SK-N-SH (cell line): ENCODE results near the gene CAVIN1. TPM values are rescaled to one million over a fixed set of nuclear protein-coding genes. Genes with fewer than 3 reads are reported as not detected.

Experiments
- CTCF ChIA-PET: fragments of 300-600, 350-600 bp; formaldehyde crosslinking; extraction: SDS; loops from one replicate; lab custom pipeline; 2021; lab: Yijun Ruan, JAX
- POLR2A ChIA-PET: fragments of 350-600 bp; sonication (Branson Sonifier 250); formaldehyde crosslinking; extraction: SDS; loops from one replicate; lab custom pipeline; 2020; ENCODE audit warnings: antibody characterized with exemption, inconsistent platforms; lab: Yijun Ruan, JAX
- DNase-seq: peaks from one replicate; pipeline ENCODE4 v3.0.0; 2012
- H2AFZ ChIP-seq: fragments of 200-600 bp; sonication (generic); 2 replicates; pipeline ENCODE4 v1.8.1; 2016; ENCODE audit warnings: antibody characterized with exemption, mild to moderate bottlenecking, low read depth
- H3F3A ChIP-seq: fragments of 200-600 bp; sonication (generic); replicated peaks from 2 replicates; pipeline ENCODE3; 2016; ENCODE audit warnings: antibody characterized with exemption, mild to moderate bottlenecking; ENCODE audit not compliant: insufficient read depth
- H3K27ac ChIP-seq, 2 experiments: fragments of 200-500 bp in 1 of 2; fragments of 200-600 bp in 1 of 2; sonication (Bioruptor generic) in 1 of 2; sonication (generic), shearing (Covaris generic) in 1 of 2; 2 replicates each; pipeline versions ENCODE4 v1.5.1 to v1.6.1; 2014 to 2016; ENCODE audit warnings: low read depth in 2 of 2, inconsistent platforms in 1 of 2, low read length in 1 of 2, mild to moderate bottlenecking in 1 of 2, mixed read lengths in 1 of 2
- H3K27me3 ChIP-seq: fragments of 200-600 bp; sonication (generic), shearing (Covaris generic); 2 replicates; pipeline ENCODE4 v1.6.1; 2016; ENCODE audit warnings: mixed run types; ENCODE audit not compliant: insufficient read depth
- H3K36me3 ChIP-seq, 2 experiments: fragments of 200-500 bp in 1 of 2; fragments of 200-600 bp in 1 of 2; sonication (Bioruptor generic) in 1 of 2; sonication (generic) in 1 of 2; replicated peaks in 1 of 2; 2 replicates each; pipeline versions ENCODE3 to v1.5.1; 2014 to 2016; ENCODE audit warnings: low read length in 1 of 2, mild to moderate bottlenecking in 1 of 2; ENCODE audit not compliant: insufficient read depth in 2 of 2, control insufficient read depth in 1 of 2
- H3K4me1 ChIP-seq, 2 experiments: fragments of 200-500 bp in 1 of 2; fragments of 200-600 bp in 1 of 2; sonication (Bioruptor generic) in 1 of 2; sonication (generic), shearing (Covaris generic) in 1 of 2; 2 replicates each; pipeline versions ENCODE4 v1.5.1 to v1.6.1; 2014 to 2016; ENCODE audit warnings: low read depth in 1 of 2, low read length in 1 of 2, mixed run types in 1 of 2; ENCODE audit not compliant: insufficient read depth in 2 of 2, control insufficient read depth in 1 of 2
- H3K4me2 ChIP-seq: fragments of 200-600 bp; sonication (generic), shearing (Covaris generic); 2 replicates; pipeline ENCODE4 v1.6.1; 2017; ENCODE audit warnings: mixed run types
- H3K4me3 ChIP-seq, 2 experiments: fragments of 200-500 bp in 1 of 2; fragments of 200-600 bp in 1 of 2; sonication (Bioruptor generic) in 1 of 2; sonication (generic), shearing (Covaris generic) in 1 of 2; 2 replicates each; pipeline versions ENCODE4 v1.5.1 to v1.8.1; 2014 to 2016; ENCODE audit warnings: low read depth in 2 of 2, inconsistent platforms in 1 of 2, low read length in 1 of 2, mild to moderate bottlenecking in 1 of 2, mixed read lengths in 1 of 2, moderate library complexity in 1 of 2
- H3K79me2 ChIP-seq: fragments of 200-600 bp; sonication (generic); 2 replicates; pipeline ENCODE4 v1.8.1; 2017; ENCODE audit warnings: mild to moderate bottlenecking; ENCODE audit not compliant: insufficient read depth
- H3K9ac ChIP-seq: fragments of 200-600 bp; sonication (generic); 2 replicates; pipeline ENCODE4 v1.6.1; 2017; ENCODE audit warnings: mixed run types
- H3K9me2 ChIP-seq: fragments of 200-600 bp; sonication (generic); 2 replicates; pipeline ENCODE4 v1.6.1; 2017; ENCODE audit warnings: mixed run types
- H3K9me3 ChIP-seq: fragments of 200-600 bp; sonication (generic); 2 replicates; pipeline ENCODE4 v1.6.1; 2017; ENCODE audit warnings: mixed run types, mild to moderate bottlenecking, moderate library complexity
- H4K20me1 ChIP-seq: fragments of 200-600 bp; sonication (generic); 2 replicates; pipeline ENCODE4 v1.6.1; 2017; ENCODE audit warnings: mild to moderate bottlenecking, mixed run types; ENCODE audit not compliant: insufficient read depth
- CTCF ChIP-seq: fragments of 200-600 bp; sonication (generic); IDR thresholded peaks from 2 replicates; pipeline ENCODE4 v1.6.1; 2017; ENCODE audit warnings: antibody characterized with exemption, mild to moderate bottlenecking, moderate library complexity
- ELF1 ChIP-seq: IDR thresholded peaks from 2 replicates; pipeline ENCODE4 v1.4.0; 2012
- EP300 ChIP-seq, 2 experiments: IDR thresholded peaks; 2 replicates each; pipeline versions ENCODE4 v1.4.0 to v1.6.1; 2012; ENCODE audit warnings: borderline replicate concordance in 1 of 2, low read depth in 1 of 2, low read length in 1 of 2
- EZH2phosphoT487 ChIP-seq: fragments of 200-600 bp; sonication (generic); IDR thresholded peaks from 2 replicates; pipeline ENCODE4 v1.6.1; 2017; ENCODE audit warnings: low read depth, mixed run types, mild to moderate bottlenecking, antibody characterized with exemption, moderate library complexity, borderline replicate concordance
- FOXJ3 ChIP-seq: sonication (generic); formaldehyde crosslinking; IDR thresholded peaks from 2 replicates; pipeline ENCODE4 v1.5.1; 2020; ENCODE audit warnings: mild to moderate bottlenecking, missing genetic modification reagents
- IRF3 ChIP-seq: fragments of 150-350 bp; IDR thresholded peaks from 2 replicates; pipeline ENCODE4 v1.6.1; 2016; ENCODE audit warnings: mild to moderate bottlenecking, low read depth, low read length
- MXI1 ChIP-seq: IDR thresholded peaks from 2 replicates; pipeline ENCODE4 v1.6.1; 2012; ENCODE audit warnings: mild to moderate bottlenecking, low read depth, low read length, improper control_type of control experiment
- NRF1 ChIP-seq: IDR thresholded peaks from 2 replicates; pipeline ENCODE4 v1.6.1; 2012; ENCODE audit warnings: low read depth, mild to moderate bottlenecking, low read length
- RAD21 ChIP-seq: IDR thresholded peaks from 2 replicates; pipeline ENCODE4 v1.6.1; 2012; ENCODE audit warnings: mild to moderate bottlenecking, low read length
- RCOR1 ChIP-seq: fragments of 150-350 bp; IDR thresholded peaks from 2 replicates; pipeline ENCODE4 v1.6.1; 2017; ENCODE audit warnings: antibody characterized with exemption, low read length
- RFX5 ChIP-seq: IDR thresholded peaks from 2 replicates; pipeline ENCODE4 v1.6.1; 2012; ENCODE audit warnings: mild to moderate bottlenecking, improper control_type of control experiment, low read length
- RXRA ChIP-seq: IDR thresholded peaks from 2 replicates; pipeline ENCODE4 v1.4.0; 2012; ENCODE audit warnings: low read depth, mild to moderate bottlenecking, borderline replicate concordance
- SIN3A ChIP-seq: IDR thresholded peaks from 2 replicates; pipeline ENCODE4 v1.6.1; 2012; ENCODE audit warnings: low read depth, mild to moderate bottlenecking, low read length, moderate library complexity, borderline replicate concordance
- SMC3 ChIP-seq: IDR thresholded peaks from 2 replicates; pipeline ENCODE4 v1.6.1; 2012; ENCODE audit warnings: low read depth, low read length, improper control_type of control experiment
- TAF1 ChIP-seq: IDR thresholded peaks from 2 replicates; pipeline ENCODE4 v1.6.1; 2012; ENCODE audit warnings: low read depth, mild to moderate bottlenecking, low read length, moderate library complexity, borderline replicate concordance
- TCF12 ChIP-seq: IDR thresholded peaks from 2 replicates; pipeline ENCODE4 v1.4.0; 2012
- USF1 ChIP-seq: IDR thresholded peaks from 2 replicates; pipeline ENCODE4 v1.4.0; 2012; ENCODE audit warnings: low read depth, borderline replicate concordance
- ZBTB33 ChIP-seq: IDR thresholded peaks from 2 replicates; pipeline ENCODE4 v1.4.0; 2012; ENCODE audit warnings: low read depth, borderline replicate concordance
- WGBS: methylation state at CpG from one replicate; pipeline ENCODE4 v1.1.6; 2017; ENCODE audit warnings: low lambda C conversion rate; 5-methylcytosine and 5-hydroxymethylcytosine counted together
- polyA plus RNA-seq, 3 experiments: library from polyadenylated mRNA; depleted of rRNA; stranded (reverse); fragments of >200 nt; gene quantifications; 2 replicates each; pipeline ENCODE4 v1.2.3, GENCODE V29; 2012

CAVIN1 gene
- polyA plus RNA-seq, 1 of the 3 experiments (the other 2 are of a cell fraction): 290 TPM

- H4K20me1 ChIP-seq: peaks cover 98% of the 10 kb centered on the region
- peak overlapping the region in 1 of 2 experiments; percentile 18; a peak in 1 of 4 replicates for H3K4me3 ChIP-seq
- no peak overlapping the region for H3K4me2 ChIP-seq
- peaks cover 98% of the 10 kb centered on the region for H3K79me2 ChIP-seq
- H3F3A ChIP-seq: peaks cover 47% of the 10 kb centered on the region
- no peaks in the 10 kb centered on the region for H3K9me3 ChIP-seq
- H3K9ac ChIP-seq: no peak overlapping the region
- DNase-seq: peak; percentile 89
- WGBS: 68% methylated on average over 21 of the region's 26 CpGs
- no peak overlapping the region; a peak in 1 of 4 replicates for H3K27ac ChIP-seq
- H3K9me2 ChIP-seq: no peaks in the 10 kb centered on the region
- ChIA-PET CTCF (interaction anchor here (0.5 to 26.0 kb wide), 53 partner anchors 9 to 527 kb away, joined by 3 to 683 read pairs (median 5); partner anchors contain the start of genes CAVIN1, KCNH4 and STAT3), POLR2A (interaction anchor here (0.8 to 1.1 kb wide), 2 partner anchors 83 to 131 kb away, joined by 3 to 5 read pairs; partner anchors contain the start of gene STAT5B)
- H3K36me3 ChIP-seq: peaks cover 16 to 43% of the 10 kb centered on the region in 2 experiments
- H3K4me1 ChIP-seq: peaks cover 18 to 35% of the 10 kb centered on the region in 2 experiments; a peak in 3 of 4 replicates
- peak; percentile 88 for TF ChIP-seq SMC3
- no peak for TF ChIP-seq ELF1
- TF ChIP-seq EZH2phosphoT487: no peak
- TF ChIP-seq USF1: no peak
- TF ChIP-seq RXRA: no peak
- TF ChIP-seq TCF12: no peak
- TF ChIP-seq RAD21: peak; percentile 92
- TF ChIP-seq SIN3A: no peak
- 0 out of 2 replicates have a peak, but pooled peaks have one; percentile 15 for TF ChIP-seq RCOR1
- TF ChIP-seq CTCF: peak; percentile 79
- no peak for TF ChIP-seq NRF1
- no peak for TF ChIP-seq FOXJ3 (CRISPR knock-in tag)
- H3K27me3 ChIP-seq: no peaks in the 10 kb centered on the region
- no peak overlapping the region for H2AFZ ChIP-seq
Measured at GRCh38 chr17:42405963-42406495, 17.0 kb downstream of the CAVIN1 start.

- Histone ChIP-seq H3K79me2 (peaks cover 88% of the 10 kb centered on the region), H3K36me3 (peaks cover 16 to 42% of the 10 kb centered on the region in 2 experiments), H3K4me1 (peaks cover 17 to 30% of the 10 kb centered on the region in 2 experiments; a peak in 3 of 4 replicates), H2AFZ (no peak overlapping the region), H3K27me3 (no peaks in the 10 kb centered on the region), H3K9ac (no peak overlapping the region), H3K9me2 (no peaks in the 10 kb centered on the region), H3K9me3 (no peaks in the 10 kb centered on the region), H3K27ac (no peak overlapping the region), H3F3A (peaks cover 50% of the 10 kb centered on the region), H3K4me2 (no peak overlapping the region), H3K4me3 (no peak overlapping the region), H4K20me1 (peaks cover 97% of the 10 kb centered on the region)
- POLR2A ChIA-PET: no interaction called here
- CTCF ChIA-PET: interaction anchor here (0.8 to 26.0 kb wide), 19 partner anchors 10 to 224 kb away, joined by 3 to 683 read pairs (median 8); partner anchors contain the start of genes CAVIN1, KCNH4 and STAT3
- 97% methylated on average over 35 of the region's 35 CpGs for WGBS
- DNase-seq: no peak
- TF ChIP-seq NRF1 (no peak), RXRA (no peak), IRF3 (no peak), TCF12 (no peak), SIN3A (no peak), RCOR1 (no peak), CTCF (no peak), RAD21 (no peak), ZBTB33 (no peak), EP300 (IDR thresholded peaks at IDR 0.05; ENCODE audit: borderline replicate concordance in 1 of 2, low read depth in 1 of 2, low read length in 1 of 2) (no peak), MXI1 (no peak), TAF1 (no peak), RFX5 (no peak)
Measured at GRCh38 chr17:42405076-42405475, 18.0 kb downstream of the CAVIN1 start.
